Activated CD4-positive, alpha-beta T cell treated with anti-CD3 and anti-CD28 coated beads, Interleukin-10, Interleukin-2, amounts not matched to agents 100 ng/mL and 50 ng/mL, durations not matched to agents 16 hours and 8 hours (primary cell): ENCODE results near the gene ADRB2.
"Not testable (repeated sequence)": the region's sequence is repeated elsewhere in the genome, so short reads cannot be mapped to it uniquely, and the experiment has no call there.

ENCODE experiments used
- DNase-seq: peaks from one replicate; pipeline ENCODE4 v3.0.0-alpha.2; 2020

The ADRB2 gene

DNA sequence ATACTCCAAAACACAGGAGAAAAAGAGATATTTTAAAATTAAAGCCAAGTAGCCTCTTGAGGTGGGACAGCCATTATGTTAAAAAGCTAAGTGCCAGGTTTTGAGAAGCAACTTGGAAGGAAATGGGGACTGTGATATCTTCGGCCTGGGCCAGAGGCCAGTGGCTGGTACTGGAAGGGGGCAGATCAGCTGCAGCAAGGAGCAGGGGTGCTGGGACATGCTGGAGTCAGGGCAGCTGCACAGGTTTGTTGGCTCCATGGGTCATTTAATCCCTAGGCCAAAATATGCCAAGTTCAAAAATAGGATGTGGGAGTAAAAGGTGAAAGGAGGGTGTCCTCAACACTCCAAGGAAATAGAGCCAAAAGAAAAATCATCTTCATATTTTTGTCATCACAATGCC is 30.0 kb downstream of the ADRB2 start:
- no peak for DNase-seq

DNA sequence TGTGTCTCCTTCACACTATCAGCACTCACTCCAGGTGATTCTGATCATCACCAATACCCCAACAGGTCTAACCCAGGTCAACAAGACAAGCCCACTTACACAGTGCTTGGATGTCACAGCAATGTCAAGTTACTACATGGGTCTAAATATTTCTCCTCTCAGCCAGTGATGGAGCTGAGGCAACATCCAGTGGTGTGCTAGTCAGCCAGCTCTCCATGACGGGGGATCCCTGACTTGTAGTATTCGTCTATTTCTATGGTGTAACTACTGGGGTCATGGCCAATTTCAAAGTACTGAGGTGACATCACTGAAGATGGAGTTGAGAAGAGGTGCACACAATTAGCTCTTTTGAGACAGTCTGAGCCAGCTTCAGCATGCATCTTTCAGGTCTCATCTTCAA is 31.1 kb downstream of the ADRB2 start:
- DNase-seq: no peak

GRCh38 chr5:148858106-148858505 is 31.7 kb downstream of the ADRB2 start:
- no peak for DNase-seq

- no peak for DNase-seq
Measured at GRCh38 chr5:148858547-148858946, 32.1 kb downstream of the ADRB2 start.

DNA sequence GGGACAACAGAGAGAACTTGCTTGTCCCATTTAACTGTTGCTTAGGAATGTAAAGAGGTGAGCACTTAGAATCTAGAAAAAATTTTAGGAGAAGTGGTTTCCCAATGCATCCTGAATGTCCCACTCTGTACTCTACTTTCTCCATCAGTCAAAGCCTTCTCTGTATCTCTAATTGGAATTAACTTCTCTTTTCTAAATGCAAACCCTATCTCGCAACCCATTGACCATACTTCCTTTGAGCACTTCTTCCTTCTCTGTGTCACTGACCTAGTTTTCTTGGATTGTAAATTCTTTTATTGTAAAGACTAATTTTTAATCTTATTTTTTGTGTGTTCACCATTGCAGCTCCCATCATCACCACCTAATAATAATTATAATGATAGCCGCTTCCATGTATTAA is 33.3 kb downstream of the ADRB2 start:
- DNase-seq: no peak

GRCh38 chr5:148860599-148860998 is 34.2 kb downstream of the ADRB2 start:
- no peak for DNase-seq

DNA sequence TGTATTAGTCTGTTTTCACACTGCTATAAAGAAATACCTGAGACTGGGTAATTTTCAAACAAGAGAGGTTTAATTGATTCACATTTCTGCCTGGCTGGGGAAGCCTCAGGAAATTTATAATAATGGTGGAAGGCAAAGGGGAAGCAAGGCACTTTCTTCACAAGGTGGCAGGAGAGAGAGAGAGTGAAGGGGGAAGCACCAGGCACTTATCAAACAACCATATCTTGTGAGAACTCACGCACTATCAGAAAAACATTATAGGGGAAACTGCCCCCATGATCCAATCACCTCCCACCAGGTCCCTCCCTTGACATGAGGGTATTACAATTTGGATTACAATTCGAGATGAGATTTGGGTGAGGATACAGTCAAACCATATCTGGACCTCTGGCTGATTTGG is 34.7 kb downstream of the ADRB2 start:
- no peak for DNase-seq

DNA sequence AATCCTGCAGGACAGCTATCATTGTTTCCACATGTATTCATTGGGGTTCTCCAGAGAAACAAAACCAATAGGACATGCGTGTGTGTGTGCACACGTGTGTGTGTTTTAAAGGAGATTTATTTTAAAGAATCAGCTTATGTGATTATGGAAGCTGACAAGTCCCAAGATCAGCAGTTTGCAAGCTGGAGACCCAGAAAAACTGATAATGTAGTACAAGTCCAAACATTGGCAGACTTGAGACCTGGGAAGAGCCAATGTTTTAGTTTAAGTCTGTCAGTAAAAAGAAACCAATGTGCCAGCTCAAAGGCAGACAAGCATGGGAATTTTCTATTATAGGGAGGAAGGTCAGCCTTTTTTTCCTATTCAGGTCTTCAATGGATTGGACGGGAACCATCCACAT is 35.3 kb downstream of the ADRB2 start:
- DNase-seq: no peak

DNA sequence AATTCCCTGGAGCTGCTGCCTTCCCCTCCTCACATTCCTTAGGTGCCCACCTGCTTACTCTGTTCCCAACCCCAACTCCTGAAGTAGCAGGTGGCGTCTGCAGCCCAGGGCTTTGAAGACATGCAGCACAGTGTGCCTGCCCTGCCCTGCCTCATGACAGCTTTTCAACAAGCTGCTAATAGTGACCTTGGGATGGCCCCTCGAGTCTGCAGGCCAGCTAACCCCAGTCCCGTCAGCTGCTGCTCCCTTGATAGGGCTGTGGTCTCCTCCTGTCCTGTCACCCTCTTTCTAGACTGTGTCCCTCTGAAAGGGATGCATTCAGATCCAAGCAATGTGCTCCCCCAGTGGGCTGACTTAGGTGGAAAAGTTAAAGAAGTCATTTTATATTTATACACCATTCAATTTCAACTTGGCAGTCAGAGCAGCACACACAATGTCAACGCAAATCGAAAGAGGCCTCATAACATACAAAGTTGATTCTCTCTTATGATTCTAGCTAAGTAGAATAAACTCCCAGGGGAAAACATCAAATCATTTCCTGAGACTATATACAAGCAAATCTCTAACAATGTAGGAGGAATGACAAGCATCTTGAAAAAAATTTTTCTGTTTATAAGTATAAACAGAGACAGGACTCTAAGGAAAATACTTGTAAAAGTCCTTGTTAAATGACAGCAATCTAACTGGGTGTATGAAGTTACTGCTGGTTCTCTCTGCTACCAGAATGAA is 37.9 kb downstream of the ADRB2 start:
- DNase-seq: no peak

GRCh38 chr5:148866024-148866423 is 39.6 kb downstream of the ADRB2 start:
- DNase-seq: no peak

DNA sequence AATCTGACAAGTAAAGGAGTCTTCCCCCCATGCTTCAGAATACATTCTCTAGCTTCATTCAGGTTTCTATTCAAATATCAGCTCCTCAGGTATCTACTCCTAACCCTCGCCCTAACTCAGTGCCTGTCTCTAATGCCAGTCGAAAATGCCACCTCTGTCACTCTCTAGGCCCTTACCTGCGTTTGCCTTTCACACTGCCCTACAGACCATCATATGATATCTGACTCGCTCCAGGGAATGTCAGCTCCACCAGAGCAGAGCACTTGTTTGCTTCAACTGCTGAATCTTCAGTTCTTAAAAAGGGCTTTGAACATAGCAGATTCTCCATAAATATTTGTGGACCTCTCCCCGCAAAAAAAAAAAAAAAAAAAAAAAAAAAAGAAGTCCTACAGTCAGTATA is 46.7 kb downstream of the ADRB2 start:
- DNase-seq: no peak

DNA sequence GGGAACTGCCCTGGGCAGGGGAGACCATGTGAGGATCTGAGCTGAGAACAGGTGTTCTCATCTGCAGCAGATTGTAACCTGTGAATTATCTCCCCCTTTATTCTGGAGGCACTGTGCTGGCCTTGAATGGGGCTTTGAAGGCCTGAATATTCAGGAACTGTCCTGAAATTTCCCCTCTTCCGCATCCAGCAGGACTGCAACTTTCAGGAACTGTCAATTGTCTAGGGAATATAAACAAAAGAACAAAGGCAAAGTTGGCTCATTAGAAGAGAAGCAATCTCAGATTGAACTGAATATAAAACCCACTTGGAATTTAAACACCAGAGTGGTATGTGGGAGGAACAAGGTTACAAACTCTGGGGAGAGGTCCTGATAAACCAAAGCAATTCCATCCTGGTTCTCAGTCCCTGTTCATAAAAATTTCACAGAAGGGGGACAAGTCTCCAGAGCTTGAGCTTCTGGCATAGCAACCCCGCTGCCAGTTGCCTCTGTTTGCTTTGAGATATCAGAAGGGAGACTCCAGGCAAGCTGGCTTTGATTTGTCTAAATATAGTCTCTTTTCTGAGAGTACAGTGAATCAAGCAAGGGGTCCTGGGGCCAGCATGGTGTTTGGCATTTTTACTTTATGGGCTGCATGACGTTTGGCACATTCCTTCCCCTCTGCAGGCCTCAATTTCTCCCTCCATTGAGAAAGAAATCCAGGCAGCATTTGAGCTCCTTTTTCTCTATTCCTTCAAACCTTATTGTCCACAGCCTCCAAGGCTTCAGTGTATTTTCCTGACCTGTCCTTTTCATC is 47.5 kb downstream of the ADRB2 start:
- DNase-seq: no peak

DNA sequence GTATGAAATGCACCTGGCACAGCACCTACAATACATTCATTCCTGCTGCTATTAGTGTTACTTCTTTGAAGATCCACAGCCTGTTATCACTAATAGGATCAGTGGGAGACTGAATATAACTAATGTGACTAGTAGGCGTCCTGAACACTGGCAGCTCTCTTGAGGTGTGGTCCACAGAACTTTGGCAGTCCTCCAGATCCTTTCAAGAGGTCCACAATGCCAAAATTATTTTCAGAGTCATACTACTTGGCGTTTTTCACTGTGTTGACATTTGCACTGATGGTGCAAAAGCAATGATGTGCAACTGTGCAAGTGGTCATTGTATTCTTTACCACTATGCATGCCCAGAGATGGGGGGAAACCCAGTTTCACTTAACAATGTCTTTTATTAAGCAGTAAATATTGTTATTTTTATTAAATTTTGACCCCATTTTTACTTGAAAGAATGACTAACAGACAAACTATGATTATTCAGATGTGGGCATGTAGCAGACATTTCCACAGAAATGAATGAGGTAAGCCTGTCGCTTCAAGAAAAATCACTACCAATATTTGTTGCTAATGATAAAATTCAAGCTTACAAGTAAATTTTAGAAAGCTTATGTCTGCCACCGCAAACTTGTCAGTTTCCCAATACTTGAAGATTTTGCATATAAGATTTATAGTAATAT is 48.9 kb downstream of the ADRB2 start:
- DNase-seq: no peak

GRCh38 chr5:148877436-148877835 is 51.0 kb downstream of the ADRB2 start:
- DNase-seq: not testable (repeated sequence)
